Trophoblast cell (in vitro differentiated cells and primary cell): Measurements from ENCODE around the gene ZFY. TPM values are rescaled to one million over a fixed set of nuclear protein-coding genes. Genes with fewer than 3 reads are reported as not detected.

Experiments used
- DNase-seq, 2 donors: peaks; one replicate each; pipeline ENCODE4 v3.0.0-alpha.2; 2016
- H2AFZ ChIP-seq: 2 replicates; pipeline ENCODE4 v1.6.1; 2013; ENCODE audit warnings: low read length, moderate library complexity, mild to moderate bottlenecking; ENCODE audit not compliant: insufficient read depth, poor library complexity
- H2AK5ac ChIP-seq: 2 replicates; pipeline ENCODE4 v1.6.1; 2013; ENCODE audit warnings: mild to moderate bottlenecking, low read length
- H2BK120ac ChIP-seq: 2 replicates; pipeline ENCODE4 v1.6.1; 2013; ENCODE audit warnings: low read length, mild to moderate bottlenecking, moderate library complexity; ENCODE audit not compliant: insufficient read depth, poor library complexity
- H2BK12ac ChIP-seq: 2 replicates; pipeline ENCODE4 v1.6.1; 2013; ENCODE audit warnings: mild to moderate bottlenecking, low read length, moderate library complexity
- H2BK5ac ChIP-seq: 2 replicates; pipeline ENCODE4 v1.6.1; 2013; ENCODE audit warnings: low read length, low read depth, moderate library complexity, mild to moderate bottlenecking; ENCODE audit not compliant: poor library complexity
- H3K14ac ChIP-seq: 2 replicates; pipeline ENCODE4 v1.6.1; 2013; ENCODE audit warnings: mild to moderate bottlenecking, low read length
- H3K18ac ChIP-seq: 2 replicates; pipeline ENCODE4 v1.6.1; 2013; ENCODE audit warnings: mild to moderate bottlenecking, low read length
- H3K23ac ChIP-seq: 2 replicates; pipeline ENCODE4 v1.6.1; 2013; ENCODE audit warnings: low read length
- H3K27ac ChIP-seq: 2 replicates; pipeline ENCODE4 v1.5.1; 2013; ENCODE audit warnings: low read depth, mild to moderate bottlenecking, inconsistent platforms, low read length, moderate library complexity
- H3K27me3 ChIP-seq: 2 replicates; pipeline ENCODE4 v1.6.1; 2013; ENCODE audit warnings: inconsistent platforms, mild to moderate bottlenecking, low read length, moderate library complexity; ENCODE audit not compliant: insufficient read depth
- H3K36me3 ChIP-seq, 2 experiments: 1 replicate in 1 of 2; 2 replicates in 1 of 2; pipeline ENCODE4 v1.6.1; 2013; ENCODE audit warnings: low read length in 2 of 2, mild to moderate bottlenecking in 2 of 2, moderate library complexity in 1 of 2; ENCODE audit not compliant: insufficient read depth in 2 of 2, control insufficient read depth in 1 of 2
- H3K4ac ChIP-seq: 2 replicates; pipeline ENCODE4 v1.6.1; 2013; ENCODE audit warnings: low read depth, mild to moderate bottlenecking, low read length, moderate library complexity
- H3K4me1 ChIP-seq, 2 experiments: 1 replicate in 1 of 2; 2 replicates in 1 of 2; pipeline ENCODE4 v1.6.1; 2013; ENCODE audit warnings: low read length in 2 of 2, mild to moderate bottlenecking in 2 of 2, moderate library complexity in 1 of 2; ENCODE audit not compliant: insufficient read depth in 2 of 2, control insufficient read depth in 1 of 2
- H3K4me2 ChIP-seq: 2 replicates; pipeline ENCODE4 v1.6.1; 2013; ENCODE audit warnings: inconsistent platforms, mild to moderate bottlenecking, low read length, moderate library complexity
- H3K4me3 ChIP-seq: 2 replicates; pipeline ENCODE4 v1.5.1; 2013; ENCODE audit warnings: mild to moderate bottlenecking, low read depth, low read length, inconsistent platforms
- H3K79me1 ChIP-seq: one replicate; pipeline ENCODE4 v1.6.1; 2013; ENCODE audit warnings: low read length
- H3K79me2 ChIP-seq: 2 replicates; pipeline ENCODE4 v1.6.1; 2013; ENCODE audit warnings: low read length, mild to moderate bottlenecking; ENCODE audit not compliant: control insufficient read depth, insufficient read depth, poor library complexity
- H3K9ac ChIP-seq: 2 replicates; pipeline ENCODE4 v1.6.1; 2013; ENCODE audit warnings: mild to moderate bottlenecking, low read length
- H3K9me3 ChIP-seq: 2 replicates; pipeline ENCODE4 v1.6.1; 2013; ENCODE audit warnings: low read depth, mild to moderate bottlenecking, control low read depth, inconsistent platforms, low read length; ENCODE audit not compliant: insufficient read depth
- H4K12ac ChIP-seq: 2 replicates; pipeline ENCODE4 v1.6.1; 2013; ENCODE audit warnings: low read depth, mild to moderate bottlenecking, low read length, moderate library complexity
- H4K8ac ChIP-seq: 2 replicates; pipeline ENCODE4 v1.6.1; 2013; ENCODE audit warnings: low read depth, mild to moderate bottlenecking, low read length, moderate library complexity
- H4K91ac ChIP-seq: one replicate; pipeline ENCODE4 v1.6.1; 2013; ENCODE audit warnings: low read depth, mild to moderate bottlenecking, low read length, moderate library complexity
- WGBS: extraction: QIAGEN DNeasy Blood & Tissue Kit; methylation state at CpG from one replicate; pipeline ENCODE4 v1.1.7; 2013; ENCODE audit warnings: missing lambda C conversion rate; ENCODE audit not compliant: insufficient read length, insufficient coverage; ENCODE audit errors: extremely low coverage; 5-methylcytosine and 5-hydroxymethylcytosine counted together
- polyA plus RNA-seq: library from polyadenylated mRNA; stranded (reverse); fragments of 200-250 nt; gene quantifications from 2 replicates; pipeline ENCODE4 v1.2.3, GENCODE V29; 2013

ZFY gene
- polyA plus RNA-seq = 9.6 and 11.1 TPM in 2 replicates

DNA sequence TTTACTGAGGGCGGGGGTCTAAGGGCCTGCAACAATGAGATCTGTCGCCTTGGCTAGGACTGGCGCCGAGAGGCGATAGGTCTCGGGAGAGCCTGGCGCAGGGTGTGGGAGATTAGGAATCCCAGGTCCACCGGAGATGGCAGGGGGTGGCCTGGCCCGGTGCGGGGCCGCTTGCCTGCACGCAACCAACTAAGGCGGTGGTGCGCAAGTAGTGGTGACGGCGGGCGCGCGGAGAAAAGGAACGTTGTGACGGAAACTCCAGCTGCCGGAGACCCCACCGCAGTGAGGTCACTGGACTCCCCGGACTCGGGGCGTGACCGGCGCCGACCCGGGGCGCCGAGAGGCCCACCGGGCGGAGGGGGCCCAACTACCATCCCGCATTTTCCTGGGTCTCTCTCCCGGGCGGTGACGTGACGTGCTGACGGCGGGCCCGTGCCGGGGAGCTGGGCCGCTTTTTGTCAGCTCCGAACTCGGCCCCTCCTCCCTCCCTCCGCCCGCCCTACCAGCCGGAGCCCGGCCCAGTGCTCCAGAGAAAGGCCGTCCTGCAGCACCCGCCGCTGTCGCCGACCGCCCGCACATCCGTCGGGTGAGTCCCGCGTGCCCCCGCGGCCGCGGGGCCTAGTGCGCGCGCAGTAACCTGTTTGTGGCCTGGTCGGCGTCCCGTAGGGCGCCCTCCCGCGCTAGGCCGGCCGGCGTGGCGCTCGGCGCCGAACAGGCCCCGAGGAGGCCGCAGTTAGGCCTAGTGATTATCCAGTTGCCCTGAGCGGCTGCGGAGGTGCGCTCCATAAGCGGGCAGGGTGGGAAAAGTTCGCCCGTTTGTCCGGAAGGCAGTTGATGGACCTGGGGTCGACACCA, at the start of gene ZFY:
ZFY (plus strand) TSS at position 521 of the 855 bp plus-strand sequence. CDS start 18,556 bp downstream, outside the sequence.
- H3K27me3 ChIP-seq = no peaks in the 10 kb centered on the region
- H3K14ac ChIP-seq = peak within 1 kb of the TSS; percentile 99
- H3K4ac ChIP-seq = peak within 1 kb of the TSS; percentile 97
- H3K36me3 ChIP-seq = no peaks in the 10 kb centered on the region
- H4K8ac ChIP-seq = peak within 1 kb of the TSS; percentile 99
- peak within 1 kb of the TSS; percentile 97 for H4K91ac ChIP-seq
- no peak within 1 kb of the TSS for H2BK12ac ChIP-seq
- peak within 1 kb of the TSS; percentile 100 for H3K9ac ChIP-seq
- H2AK5ac ChIP-seq = peak within 1 kb of the TSS; percentile 93
- H2BK5ac ChIP-seq = peak within 1 kb of the TSS; percentile 92
- peak in 1 of 2 donors; percentile 46 for DNase-seq
- H3K79me1 ChIP-seq = peaks cover 15% of the 10 kb centered on the region
- peak within 1 kb of the TSS; percentile 96 for H3K18ac ChIP-seq
- peak within 1 kb of the TSS; percentile 90 for H2BK120ac ChIP-seq
- peak within 1 kb of the TSS; percentile 79 for H2AFZ ChIP-seq
- peak within 1 kb of the TSS; percentile 100 for H3K27ac ChIP-seq
- peaks cover 3 to 5% of the 10 kb centered on the region in 2 experiments for H3K4me1 ChIP-seq
- peak within 1 kb of the TSS; percentile 91 for H4K12ac ChIP-seq
- H3K4me3 ChIP-seq = peak within 1 kb of the TSS; percentile 92
- no CpG with 5 or more reads among the region's 91 CpGs for WGBS
- H3K9me3 ChIP-seq = no peaks in the 10 kb centered on the region
- H3K79me2 ChIP-seq = peaks cover 10% of the 10 kb centered on the region
- no peak within 1 kb of the TSS for H3K23ac ChIP-seq
- H3K4me2 ChIP-seq = peak within 1 kb of the TSS; percentile 76

DNA sequence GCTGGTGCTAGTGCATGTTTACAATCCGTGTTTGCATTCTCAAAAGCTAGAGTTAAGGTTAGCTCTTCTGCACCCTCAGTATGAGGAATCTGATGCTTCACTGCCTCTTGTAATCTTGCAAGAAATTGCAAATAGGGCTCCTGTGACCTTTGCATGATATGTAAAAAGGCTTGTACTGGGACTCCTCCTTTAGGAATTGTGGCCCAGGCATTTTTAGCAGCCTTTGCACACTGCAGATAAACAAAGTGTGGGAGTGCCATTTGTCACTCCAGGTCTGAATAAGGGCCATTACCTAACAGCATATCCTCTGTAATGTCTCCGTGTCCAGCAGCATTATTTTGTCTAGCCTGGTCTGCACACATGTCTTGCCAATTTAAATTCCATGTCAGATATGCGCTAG, 49.3 kb upstream of the ZFY start:
- Histone ChIP-seq H3K23ac (no peak overlapping the region), H4K91ac (no peak overlapping the region), H3K79me1 (no peaks in the 10 kb centered on the region), H3K36me3 (no peaks in the 10 kb centered on the region), H3K18ac (no peak overlapping the region), H3K4me1 (peaks cover 0 to 3% of the 10 kb centered on the region in 2 experiments), H4K12ac (no peak overlapping the region), H3K9me3 (no peaks in the 10 kb centered on the region), H3K27me3 (no peaks in the 10 kb centered on the region), H3K79me2 (no peaks in the 10 kb centered on the region), H2BK5ac (no peak overlapping the region), H3K4ac (no peak overlapping the region), H3K9ac (no peak overlapping the region), H2BK12ac (no peak overlapping the region), H3K4me3 (no peak overlapping the region), H4K8ac (no peak overlapping the region), H2BK120ac (no peak overlapping the region), H2AK5ac (no peak overlapping the region), H3K14ac (no peak overlapping the region), H3K27ac (no peak overlapping the region), H3K4me2 (no peak overlapping the region), H2AFZ (no peak overlapping the region)
- no CpG with 5 or more reads among the region's 3 CpGs for WGBS
- DNase-seq = no peak

GRCh38 chrY:2887386-2887785, 47.8 kb upstream of the ZFY start:
- no peak overlapping the region for H3K23ac ChIP-seq
- no CpG with 5 or more reads among the region's 5 CpGs for WGBS
- no peak overlapping the region for H2AFZ ChIP-seq
- H3K9ac ChIP-seq = no peak overlapping the region
- H4K12ac ChIP-seq = no peak overlapping the region
- H3K36me3 ChIP-seq = no peaks in the 10 kb centered on the region
- no peaks in the 10 kb centered on the region for H3K79me1 ChIP-seq
- no peak overlapping the region for H3K4ac ChIP-seq
- H3K4me3 ChIP-seq = no peak overlapping the region
- H3K27me3 ChIP-seq = no peaks in the 10 kb centered on the region
- peaks cover 0 to 3% of the 10 kb centered on the region in 2 experiments for H3K4me1 ChIP-seq
- no peak overlapping the region for H3K18ac ChIP-seq
- H3K27ac ChIP-seq = no peak overlapping the region
- H2AK5ac ChIP-seq = no peak overlapping the region
- H3K79me2 ChIP-seq = no peaks in the 10 kb centered on the region
- H3K9me3 ChIP-seq = no peaks in the 10 kb centered on the region
- H2BK12ac ChIP-seq = no peak overlapping the region
- H3K4me2 ChIP-seq = no peak overlapping the region
- no peak for DNase-seq
- no peak overlapping the region for H2BK120ac ChIP-seq
- H4K8ac ChIP-seq = no peak overlapping the region
- no peak overlapping the region for H3K14ac ChIP-seq
- no peak overlapping the region for H2BK5ac ChIP-seq
- no peak overlapping the region for H4K91ac ChIP-seq

- H3K36me3 ChIP-seq = no peaks in the 10 kb centered on the region
- no peak overlapping the region for H3K18ac ChIP-seq
- no peak overlapping the region for H3K9ac ChIP-seq
- H3K4me2 ChIP-seq = no peak overlapping the region
- DNase-seq = no peak
- H2AK5ac ChIP-seq = no peak overlapping the region
- no peak overlapping the region for H3K23ac ChIP-seq
- H4K91ac ChIP-seq = no peak overlapping the region
- H3K14ac ChIP-seq = no peak overlapping the region
- no peak overlapping the region for H4K8ac ChIP-seq
- H3K4me3 ChIP-seq = no peak overlapping the region
- no peaks in the 10 kb centered on the region for H3K9me3 ChIP-seq
- H3K4me1 ChIP-seq = peaks cover 0 to 3% of the 10 kb centered on the region in 2 experiments
- no CpG with 5 or more reads among the region's 3 CpGs for WGBS
- no peak overlapping the region for H2AFZ ChIP-seq
- no peak overlapping the region for H3K4ac ChIP-seq
- no peak overlapping the region for H2BK120ac ChIP-seq
- no peak overlapping the region for H2BK5ac ChIP-seq
- H4K12ac ChIP-seq = no peak overlapping the region
- H3K79me2 ChIP-seq = no peaks in the 10 kb centered on the region
- H3K27me3 ChIP-seq = no peaks in the 10 kb centered on the region
- H2BK12ac ChIP-seq = no peak overlapping the region
- H3K79me1 ChIP-seq = no peaks in the 10 kb centered on the region
- no peak overlapping the region for H3K27ac ChIP-seq
Observed at GRCh38 chrY:2887955-2888354, 47.2 kb upstream of the ZFY start.
